NCI-H524 (cell line): ENCODE results near the gene ATXN1.
"Not testable (repeated sequence)": the region's sequence is repeated elsewhere in the genome, so short reads cannot be mapped to it uniquely, and the experiment has no call there.

Experiments used
- DNase-seq, 2 experiments: peaks; one replicate each; lab custom pipeline; 2025; lab: John Stamatoyannopoulos, UW

The ATXN1 gene

DNA sequence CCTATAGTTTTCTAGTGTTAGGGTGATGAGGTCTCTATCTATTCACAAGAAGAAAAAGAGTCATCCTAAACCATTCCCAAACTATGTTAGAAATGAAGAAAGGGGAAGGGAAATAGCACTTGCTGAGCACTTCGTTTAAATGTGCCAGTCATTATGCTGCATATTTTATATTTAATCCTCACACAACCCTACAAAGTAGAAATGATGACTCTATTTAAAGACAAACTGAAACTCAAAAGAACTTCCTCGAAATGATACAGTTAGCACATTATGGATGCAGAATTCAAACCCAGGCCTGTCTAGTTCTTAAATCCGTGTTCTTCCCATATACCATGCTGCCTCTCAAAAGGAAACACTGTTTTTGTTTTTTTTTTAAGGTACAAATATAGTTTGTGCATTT, 348.3 kb downstream of the ATXN1 start:
- no peak for DNase-seq

DNA sequence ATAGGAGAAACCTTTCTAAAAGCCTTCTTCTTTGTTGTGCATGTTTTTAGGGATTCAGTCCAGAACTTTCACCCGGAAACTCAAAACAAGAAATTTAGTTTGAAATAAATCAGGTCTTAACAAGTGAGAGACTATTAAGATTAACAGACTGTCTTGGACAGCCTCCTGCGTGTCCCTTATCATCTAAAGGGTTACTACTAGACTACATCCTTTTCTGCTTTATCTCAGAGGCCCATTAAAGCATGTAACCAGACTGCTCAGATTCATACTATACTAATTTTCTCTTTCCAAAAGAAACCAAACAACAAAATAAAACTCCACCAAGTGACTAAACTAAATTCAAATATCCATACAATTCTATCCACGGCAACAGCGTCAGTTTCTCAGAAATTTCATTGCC, 349.1 kb downstream of the ATXN1 start:
- no peak for DNase-seq

DNA sequence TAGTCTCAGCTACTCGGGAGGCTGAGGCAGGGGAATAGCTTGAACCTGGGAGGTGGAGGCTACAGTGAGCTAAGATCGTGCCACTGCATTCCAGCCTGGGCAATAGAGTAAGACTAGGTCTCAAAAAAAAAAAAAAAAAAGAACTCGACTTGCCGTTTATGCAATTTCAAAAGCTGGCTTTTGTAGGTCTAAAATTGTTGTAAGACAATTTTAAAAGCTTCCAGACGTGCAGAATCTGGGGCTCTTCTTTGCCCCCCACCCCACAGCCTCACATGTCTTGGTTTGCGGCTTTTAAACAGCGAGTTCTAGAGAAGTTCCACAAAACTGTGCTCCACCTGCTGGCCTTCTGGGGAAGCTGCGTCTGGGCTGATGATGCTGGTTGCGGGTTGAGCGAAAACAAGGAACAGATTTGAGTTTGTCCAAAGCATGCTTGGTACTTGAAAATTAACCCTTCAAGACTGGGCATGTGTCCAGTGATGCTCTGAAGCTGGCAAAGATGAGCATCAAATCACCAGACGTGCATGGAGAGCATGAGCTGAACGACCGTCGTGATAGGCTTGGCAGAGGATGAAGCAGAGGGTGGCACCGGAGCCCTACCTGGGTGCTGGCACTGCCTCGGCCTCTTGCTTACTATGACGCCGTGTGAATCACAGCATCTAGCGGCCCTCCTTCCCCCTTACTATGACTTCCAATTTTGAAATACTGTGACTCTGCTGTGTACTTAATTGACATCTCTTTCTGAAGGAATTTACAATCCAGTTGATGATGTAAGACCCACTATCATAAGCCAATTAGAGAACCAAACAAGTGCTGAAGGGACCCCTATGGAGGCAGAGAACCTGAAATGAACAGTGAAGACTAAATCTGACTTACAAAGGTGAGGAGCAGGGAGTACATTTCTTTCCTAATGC, 351.5 kb downstream of the ATXN1 start:
- peak; percentile 41 to 57 for DNase-seq

DNA sequence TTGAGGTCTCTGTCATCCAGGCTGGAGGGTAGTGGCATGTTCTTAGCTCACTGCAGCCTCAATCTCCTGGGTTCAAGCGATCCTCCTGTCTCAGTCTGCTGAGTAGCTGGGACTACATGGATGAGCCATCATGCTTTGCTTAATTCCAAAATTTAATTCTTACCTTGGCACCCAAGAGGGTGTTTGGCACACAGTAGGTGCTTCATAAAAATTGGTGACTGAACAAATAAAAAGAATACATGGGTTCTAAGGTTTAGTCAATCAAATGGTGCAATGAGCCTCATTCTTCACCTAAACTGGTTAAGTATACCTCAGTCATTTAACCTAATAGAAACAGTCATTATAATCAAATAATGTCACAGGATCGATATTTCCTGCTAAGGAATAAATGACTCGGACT, 352.5 kb downstream of the ATXN1 start:
- DNase-seq = no peak

DNA sequence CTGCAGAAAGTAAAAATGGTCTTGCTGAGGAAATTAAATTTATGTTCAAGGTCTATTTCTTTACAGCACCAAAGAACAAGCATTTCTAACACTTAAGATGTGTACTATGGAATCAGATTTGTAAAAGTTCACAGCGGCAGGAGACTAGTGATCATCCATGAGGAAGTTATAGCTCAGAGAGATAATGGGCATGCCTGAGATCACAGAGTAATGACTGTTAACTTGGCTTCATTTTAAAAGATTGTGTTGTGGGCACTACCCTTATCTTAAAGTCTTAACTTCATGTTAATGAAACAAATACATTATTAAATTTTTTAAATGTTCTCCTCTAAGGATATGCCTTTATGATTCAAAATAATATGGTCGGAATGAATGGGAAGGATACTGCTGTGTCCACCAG, 354.3 kb downstream of the ATXN1 start:
- no peak for DNase-seq

DNA sequence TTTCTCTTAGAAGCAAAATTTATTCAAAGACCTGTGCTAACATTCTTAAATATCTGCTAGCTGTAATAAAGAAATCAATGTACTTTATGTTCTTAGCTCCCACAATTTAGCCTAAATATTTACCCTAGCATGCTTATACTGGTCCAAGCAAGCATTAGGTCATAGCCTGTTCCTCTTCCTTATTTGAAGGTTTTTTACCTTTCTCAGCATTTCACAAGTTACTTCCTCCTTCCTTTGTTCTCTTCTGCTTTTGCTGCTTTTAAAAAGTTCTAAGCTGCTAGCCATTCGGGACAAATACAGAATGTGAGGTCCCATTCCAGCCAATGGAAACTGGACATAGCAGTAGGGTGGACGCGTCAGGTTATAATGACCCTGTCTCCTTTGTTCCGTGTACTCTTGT, 354.7 kb downstream of the ATXN1 start:
- not testable (repeated sequence) for DNase-seq

DNA sequence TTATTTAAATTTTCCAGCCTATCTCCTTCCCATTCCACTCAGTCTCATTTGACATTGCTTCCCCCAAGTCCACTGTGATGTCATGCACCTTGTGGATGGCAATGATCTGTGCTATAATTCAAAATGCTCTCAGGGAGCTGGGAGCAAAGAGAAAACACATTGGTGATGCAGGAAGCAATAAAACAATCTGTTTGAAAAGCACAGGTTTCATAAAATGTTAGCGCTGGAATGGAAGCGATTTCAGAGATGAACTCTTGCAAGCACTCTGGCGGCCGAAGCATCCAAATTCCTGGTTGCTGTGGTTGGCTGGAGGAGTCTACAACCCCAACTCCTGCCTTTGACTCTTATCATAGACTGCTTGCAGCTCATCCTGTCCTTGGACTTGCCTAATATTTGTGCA, 355.9 kb downstream of the ATXN1 start:
- no peak for DNase-seq

DNA sequence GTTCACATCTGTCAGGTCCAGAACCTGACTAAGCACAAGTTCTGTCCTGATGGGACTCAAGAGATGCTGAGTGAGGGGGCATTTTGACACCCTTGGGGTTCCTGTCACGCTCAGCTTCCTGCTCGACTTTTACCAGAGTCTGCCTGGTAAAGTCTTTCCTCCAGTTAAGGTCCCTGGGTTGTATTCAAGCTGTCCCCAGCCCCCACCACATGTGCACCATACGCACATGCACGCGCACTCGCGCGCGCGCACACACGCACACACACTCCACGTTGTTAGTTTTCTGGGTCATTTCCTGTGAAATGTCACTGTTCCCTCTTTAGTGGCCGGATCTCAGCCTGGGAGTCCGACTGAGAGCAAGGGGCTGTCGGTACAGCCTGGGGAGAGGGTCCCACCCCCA, 356.8 kb downstream of the ATXN1 start:
- DNase-seq = no peak

DNA sequence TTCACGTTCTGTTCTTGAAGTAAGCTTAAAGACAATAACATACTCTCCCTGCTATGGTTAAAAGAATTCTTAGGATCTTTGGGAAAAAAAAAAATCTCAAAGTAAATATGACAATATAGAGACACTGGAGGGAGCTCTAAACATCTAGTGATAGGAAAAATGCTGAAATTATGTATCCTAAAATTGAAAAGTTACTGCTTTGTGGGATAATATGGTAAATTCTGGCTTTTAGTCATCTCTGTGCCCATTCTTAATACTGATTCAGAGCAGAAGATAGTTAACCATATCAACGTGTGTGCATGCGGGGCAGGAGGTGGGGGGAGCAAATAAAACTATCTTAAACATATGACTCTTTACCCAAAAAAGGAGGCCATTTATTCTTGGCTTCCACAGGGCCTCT, 357.4 kb downstream of the ATXN1 start:
- no peak for DNase-seq

DNA sequence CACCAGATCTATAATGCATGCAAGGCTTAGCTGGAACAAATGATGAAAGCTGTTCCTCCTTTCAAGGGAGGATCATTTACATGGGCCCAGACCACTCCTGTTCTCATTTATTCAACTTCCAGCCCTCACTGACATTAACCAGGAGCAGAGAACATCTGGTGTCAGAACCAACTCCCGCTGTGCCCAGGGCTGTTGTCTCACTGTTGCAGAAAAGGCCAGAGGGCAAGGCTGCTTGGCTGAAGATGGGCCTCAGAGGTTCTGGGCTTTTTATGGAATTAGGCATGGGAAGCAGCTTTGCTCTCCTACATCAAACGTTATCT, 358.7 kb downstream of the ATXN1 start:
- peak; percentile 40 to 70 for DNase-seq

DNA sequence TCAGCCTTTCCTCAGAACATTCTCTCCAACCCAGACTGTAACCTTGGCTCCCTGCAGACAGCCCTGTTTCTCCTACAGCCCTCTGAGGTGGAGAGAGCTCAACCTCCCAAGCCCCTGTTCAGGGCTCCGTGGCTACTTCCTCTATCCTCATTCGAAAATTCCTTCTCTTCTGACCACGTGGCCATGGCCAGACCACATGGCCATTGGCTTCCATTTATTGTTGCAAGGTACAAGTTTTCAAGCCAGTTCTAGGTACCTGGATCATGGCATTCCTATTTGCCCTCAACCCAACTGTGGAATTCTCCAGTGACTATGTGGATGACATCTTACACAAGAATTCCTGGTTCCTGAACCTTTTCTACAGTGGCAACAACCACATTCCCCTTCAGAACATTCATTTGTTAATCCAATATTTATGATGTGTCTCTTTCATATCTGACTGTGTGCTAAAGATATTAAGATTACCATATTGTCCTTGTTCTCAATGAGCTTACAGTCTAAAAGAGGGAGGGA, 361.0 kb downstream of the ATXN1 start:
- DNase-seq = no peak

DNA sequence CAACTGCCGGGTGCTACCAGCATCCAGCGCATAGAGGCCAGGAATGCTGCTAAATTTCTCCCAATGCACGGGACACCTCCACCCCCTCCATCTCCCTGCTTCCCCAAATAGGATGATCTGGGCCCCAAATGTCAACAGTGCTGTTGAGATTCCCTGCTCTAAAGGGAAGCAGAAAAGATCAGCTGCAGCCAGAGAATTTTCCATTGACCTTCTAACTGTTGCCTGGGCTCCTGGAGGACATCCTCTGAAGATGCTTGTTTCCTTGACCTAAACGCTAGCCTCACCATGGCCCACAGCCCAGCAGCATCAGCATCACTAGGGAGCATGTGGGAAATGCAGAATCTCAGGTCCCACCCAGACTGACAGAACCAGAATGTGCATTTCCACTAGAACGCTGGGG, 361.6 kb downstream of the ATXN1 start:
- no peak for DNase-seq

DNA sequence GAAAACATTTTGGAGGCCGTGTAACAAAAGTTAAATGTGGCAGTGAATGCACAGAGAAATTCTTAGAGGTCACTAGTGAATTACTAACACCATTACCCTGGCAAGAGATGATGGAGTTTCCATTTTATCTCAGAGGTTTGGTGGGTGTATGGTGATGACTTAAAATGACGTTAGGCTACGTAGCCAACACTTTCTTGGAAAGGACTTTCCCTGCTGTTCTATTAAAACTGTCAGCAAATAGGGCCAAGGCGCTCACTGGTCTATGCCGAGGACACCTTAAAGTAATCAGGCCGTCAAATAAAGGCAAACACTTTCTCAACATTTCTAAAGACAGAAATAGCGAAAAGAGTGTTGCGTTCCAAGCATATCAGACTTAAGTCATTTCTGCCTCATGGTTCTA, 362.1 kb downstream of the ATXN1 start:
- DNase-seq = no peak

DNA sequence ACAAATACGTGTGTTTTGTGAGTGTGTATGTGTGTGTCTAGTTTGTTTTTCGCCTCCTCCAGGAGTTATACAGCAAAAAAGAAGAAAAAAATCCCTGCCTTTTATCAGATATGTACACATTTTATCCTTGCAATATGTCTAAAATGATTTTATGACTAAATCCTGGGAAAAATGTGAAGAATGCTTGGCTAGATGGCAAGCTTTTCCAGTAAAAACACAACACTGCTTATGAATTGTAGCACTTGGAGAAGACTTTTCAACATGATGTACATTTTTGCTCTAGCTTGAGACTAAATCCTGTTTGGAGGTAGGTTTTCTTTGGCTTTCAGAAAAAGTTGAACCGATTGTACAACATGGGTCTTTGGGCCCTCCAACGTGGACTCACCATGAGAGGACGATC, 362.7 kb downstream of the ATXN1 start:
- no peak for DNase-seq

DNA sequence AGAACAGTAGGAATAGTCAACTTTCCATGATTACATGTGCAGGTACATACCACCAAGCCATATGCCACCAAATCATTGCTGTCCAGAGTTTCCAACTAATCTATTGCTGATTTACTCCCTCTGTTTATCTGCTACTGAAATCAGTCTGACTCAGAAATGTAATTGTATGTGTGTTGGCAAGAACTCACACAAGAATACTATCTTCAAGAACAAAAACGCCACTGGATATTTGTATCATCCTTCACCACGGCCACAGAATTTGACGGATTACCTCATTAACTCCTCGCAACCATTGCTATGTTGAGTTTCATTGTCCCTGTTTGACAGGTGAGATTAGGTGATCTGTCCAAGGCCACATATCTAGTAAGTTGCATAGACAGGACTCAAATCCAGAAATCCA, 363.6 kb downstream of the ATXN1 start:
- DNase-seq = no peak

DNA sequence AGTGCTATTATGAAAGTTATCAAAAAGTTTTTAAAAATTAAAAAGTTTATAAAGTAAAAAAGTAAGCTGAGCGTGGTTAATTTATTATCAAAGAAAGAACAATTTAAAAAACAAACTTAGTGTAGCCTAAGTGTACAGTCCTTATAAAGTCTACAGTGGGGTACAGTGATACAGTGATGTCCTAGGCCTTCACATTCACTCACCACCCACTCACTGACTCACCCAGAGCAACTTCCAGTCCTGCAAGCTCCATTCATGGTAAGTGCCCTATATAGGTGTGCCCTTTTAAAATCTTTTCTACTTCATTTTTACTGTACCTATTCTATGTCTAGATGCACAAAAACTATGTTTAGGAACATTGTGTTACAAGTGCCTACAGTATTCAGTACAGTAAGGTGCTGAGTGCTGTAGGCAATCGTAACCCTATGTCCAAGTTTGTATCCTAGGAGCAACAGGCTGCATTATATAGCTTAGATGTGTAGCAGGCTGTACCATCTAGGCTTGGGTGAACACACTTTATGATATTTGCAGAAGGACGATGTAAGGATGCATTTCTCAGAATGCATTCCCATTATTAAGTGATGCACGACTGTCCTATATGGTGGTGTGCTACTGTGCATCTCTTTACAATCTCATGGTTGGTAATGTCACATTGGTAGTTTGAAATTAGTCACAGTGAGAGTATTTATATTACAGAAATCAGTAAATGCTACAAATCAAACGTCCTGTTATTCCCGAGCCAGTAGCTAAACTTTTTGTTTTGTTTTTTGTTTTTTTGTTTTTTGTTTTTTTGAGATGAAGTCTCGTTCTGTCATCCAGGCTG, 364.6 kb downstream of the ATXN1 start:
- DNase-seq = no peak

DNA sequence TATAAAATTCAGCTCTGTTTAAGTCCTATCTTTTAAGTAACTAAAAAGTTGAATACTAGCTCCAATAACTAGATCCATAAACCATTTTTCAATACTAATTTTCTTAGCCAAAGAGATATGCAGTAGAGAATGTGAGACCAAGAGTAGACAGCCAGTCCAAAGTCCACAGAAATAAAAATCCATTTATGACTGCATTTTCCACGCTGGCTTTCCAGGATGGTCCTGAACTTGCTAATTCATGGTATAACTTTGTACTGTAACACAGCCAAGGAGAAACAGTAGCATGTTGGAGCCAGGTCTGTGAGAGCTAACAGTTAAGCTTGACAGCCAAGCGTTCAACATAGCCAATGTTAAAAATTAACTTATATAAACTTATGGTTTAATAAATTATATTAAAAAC, 366.6 kb downstream of the ATXN1 start:
- no peak for DNase-seq

DNA sequence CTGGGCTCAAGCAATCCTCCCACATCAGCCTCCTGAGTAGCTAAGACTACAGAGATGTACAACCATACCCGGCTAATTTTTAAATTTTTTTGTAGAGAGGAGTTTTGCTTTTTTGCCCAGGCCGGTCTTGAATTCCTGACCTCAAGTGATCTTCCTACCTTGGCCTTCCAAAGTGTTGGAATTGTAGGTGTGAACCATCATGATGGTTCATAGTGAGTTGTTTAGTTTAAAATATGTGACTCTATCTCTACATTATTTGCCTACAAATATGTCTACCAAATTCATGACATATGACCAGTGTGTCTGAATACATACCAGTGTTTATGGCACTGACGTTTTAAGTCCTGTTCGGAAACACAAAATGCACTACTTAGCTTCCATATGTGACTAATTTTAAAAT, 367.9 kb downstream of the ATXN1 start:
- no peak for DNase-seq

DNA sequence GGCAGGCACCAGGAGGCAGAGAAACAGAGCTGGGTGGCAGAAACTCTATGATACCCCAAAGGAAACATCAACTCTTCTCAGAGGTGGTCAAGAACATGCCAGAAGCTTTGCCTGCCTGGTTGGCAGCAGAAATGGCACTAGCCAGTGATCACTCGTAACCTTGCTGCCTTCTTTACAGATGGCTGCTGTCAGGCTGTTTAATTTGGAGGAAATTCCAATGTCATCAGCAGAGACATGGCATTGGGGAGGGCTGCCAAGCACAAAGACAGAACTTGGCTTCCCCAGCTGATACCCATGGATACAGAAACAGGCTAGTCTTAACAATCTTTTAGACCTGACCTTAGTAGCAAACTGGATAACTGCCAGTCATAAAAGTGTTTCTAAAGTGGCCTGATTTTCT, 369.2 kb downstream of the ATXN1 start:
- no peak for DNase-seq

DNA sequence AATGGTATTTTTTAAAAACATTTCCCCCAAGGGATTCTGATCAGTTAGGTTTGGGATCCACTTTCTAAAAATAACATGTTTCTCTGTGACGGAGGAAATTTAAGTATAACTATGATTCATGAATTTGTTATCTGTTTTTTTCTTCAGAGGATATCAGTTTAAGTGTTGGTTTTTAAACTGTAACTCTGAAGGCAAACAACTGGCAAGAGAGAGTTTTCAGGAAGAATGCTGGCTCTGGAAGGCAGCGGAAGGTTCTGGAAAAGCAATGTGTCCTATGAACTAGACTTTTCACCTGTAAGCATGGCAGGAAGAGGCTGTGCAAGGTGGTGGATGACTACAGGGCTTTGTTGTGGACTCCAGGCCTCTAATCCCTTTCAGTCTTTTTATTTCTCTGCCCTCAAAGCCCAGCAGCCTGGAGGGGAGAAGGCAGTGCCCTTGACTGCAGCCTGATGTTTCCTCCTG, 369.8 kb downstream of the ATXN1 start:
- DNase-seq = no peak

DNA sequence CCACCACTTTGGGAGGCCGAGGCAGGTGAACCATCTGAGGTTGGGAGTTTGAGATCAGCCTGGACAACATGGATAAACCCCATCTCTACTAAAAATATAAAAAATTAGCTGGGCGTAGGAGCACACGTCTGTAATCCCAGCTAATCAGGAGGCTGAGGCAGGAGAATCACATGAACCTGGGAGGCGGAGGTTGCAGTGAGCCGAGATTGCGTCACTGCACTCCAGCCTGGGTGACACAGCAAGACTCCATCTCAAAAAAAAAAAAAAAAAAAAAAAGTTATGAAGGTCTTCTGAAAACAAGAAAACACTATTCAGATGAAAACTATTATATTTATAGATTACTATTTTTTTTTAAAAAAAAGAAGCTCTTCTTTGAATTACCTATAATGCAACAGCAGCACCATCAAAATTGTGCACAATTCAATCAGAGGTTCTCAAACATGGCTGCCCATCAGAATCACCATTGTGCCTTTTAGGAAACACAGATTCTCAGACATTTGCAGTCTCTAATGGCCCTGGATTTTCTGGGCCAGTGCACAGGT, 370.3 kb downstream of the ATXN1 start:
- DNase-seq = not testable (repeated sequence)

DNA sequence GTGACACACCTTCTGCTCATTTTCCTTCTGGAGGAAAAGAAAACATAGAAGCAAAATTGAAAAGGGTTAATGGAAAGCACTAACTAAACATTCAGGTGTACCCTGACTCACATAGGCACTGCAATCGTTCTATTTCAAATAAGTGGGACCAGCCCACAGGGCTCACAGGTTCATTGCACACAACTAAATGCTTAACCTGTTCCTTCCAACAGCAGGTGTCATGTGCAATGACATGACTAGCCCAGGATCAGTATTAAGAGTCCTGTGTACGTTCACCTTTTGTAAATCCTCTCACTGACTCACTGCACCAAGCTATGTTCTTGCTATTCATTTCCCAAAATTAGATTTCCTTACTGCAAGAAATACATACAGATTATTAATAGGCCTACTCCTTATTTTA, 371.6 kb downstream of the ATXN1 start:
- DNase-seq = no peak

DNA sequence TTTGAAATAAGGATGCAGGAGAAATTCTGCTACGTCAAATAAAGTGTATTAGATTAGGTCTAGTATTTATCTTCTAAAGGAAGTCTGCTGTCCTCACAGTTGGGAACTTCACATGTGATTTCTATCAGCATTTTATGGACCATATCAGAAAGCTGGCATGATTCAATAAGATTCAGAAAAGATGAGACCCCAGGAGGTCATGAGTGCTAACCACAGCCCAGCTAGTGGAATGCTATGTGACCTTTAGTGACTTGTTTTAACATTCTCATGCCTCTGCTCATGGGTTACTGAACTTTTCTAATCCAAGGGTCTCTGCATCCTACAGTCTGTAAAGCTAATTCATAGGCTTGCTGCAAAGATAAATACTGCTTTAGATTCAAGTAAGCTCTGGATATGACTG, 372.8 kb downstream of the ATXN1 start:
- DNase-seq = no peak
